K562 (cell line): ENCODE measurements around the gene CEP135.

Source experiments
- EZH2 ChIP-seq: IDR thresholded peaks from 2 replicates; pipeline ENCODE4 v1.6.1; 2012; ENCODE audit warnings: low read depth, mild to moderate bottlenecking, inconsistent platforms, low read length, borderline replicate concordance
- HDAC6 ChIP-seq: IDR thresholded peaks from 2 replicates; pipeline ENCODE4 v1.6.1; 2012; ENCODE audit warnings: low read depth, mild to moderate bottlenecking, control low read depth, inconsistent platforms, low read length, moderate library complexity
- HDGF ChIP-seq: fragments of 450-650 bp; IDR thresholded peaks from 2 replicates; pipeline ENCODE4 v1.6.1; 2016
- MYC ChIP-seq, 2 experiments: fragments of 250-450 bp in 1 of 2; sonication (Bioruptor Pico) in 1 of 2; IDR thresholded peaks; 2 replicates each; pipeline versions ENCODE4 v1.5.1 to v1.6.1; 2012 to 2021; ENCODE audit warnings: low read depth in 2 of 2, borderline replicate concordance in 1 of 2, improper control_type of control experiment in 1 of 2, low read length in 1 of 2, mild to moderate bottlenecking in 1 of 2, moderate library complexity in 1 of 2
- NCOA1 ChIP-seq: fragments of 450-650 bp; IDR thresholded peaks from 2 replicates; pipeline ENCODE4 v1.6.1; 2016; ENCODE audit warnings: low read depth
- NFIC ChIP-seq: fragments of 450-650 bp; IDR thresholded peaks from 2 replicates; pipeline ENCODE4 v1.6.1; 2017; ENCODE audit warnings: mild to moderate bottlenecking, inconsistent platforms
- SMAD4 ChIP-seq: fragments of 250-450 bp; sonication (Bioruptor Pico); conservative IDR thresholded peaks from 2 replicates; pipeline ENCODE4 v1.8.0; 2021; ENCODE audit warnings: inconsistent platforms, mild to moderate bottlenecking, moderate library complexity
- TCF7L2 ChIP-seq: fragments of 150-350 bp; IDR thresholded peaks from 2 replicates; pipeline ENCODE4 v1.6.1; 2016; ENCODE audit warnings: low read depth, mild to moderate bottlenecking, low read length, moderate library complexity
- YBX1 ChIP-seq: fragments of 450-650 bp; IDR thresholded peaks from 2 replicates; pipeline ENCODE4 v1.7.1; 2016; ENCODE audit warnings: mild to moderate bottlenecking
- YY1 ChIP-seq, 3 experiments: IDR thresholded peaks; 2 replicates each; pipeline ENCODE4 v1.6.1; 2011; ENCODE audit warnings: low read length in 2 of 3, mild to moderate bottlenecking in 2 of 3, moderate library complexity in 2 of 3, borderline replicate concordance in 1 of 3, control low read depth in 1 of 3, low read depth in 1 of 3; ENCODE audit not compliant: insufficient read depth in 3 of 3, insufficient replicate concordance in 2 of 3, control insufficient read depth in 1 of 3, insufficient read length in 1 of 3; ENCODE audit errors: extremely low read depth in 1 of 3
- ZNF695 ChIP-seq: fragments of 450-650 bp; formaldehyde crosslinking; IDR thresholded peaks from 2 replicates; pipeline ENCODE4 v1.4.0; 2020; ENCODE audit warnings: mild to moderate bottlenecking, moderate library complexity
- ZNF707 ChIP-seq: fragments of 250-450 bp; sonication (Bioruptor Pico); conservative IDR thresholded peaks from 2 replicates; pipeline ENCODE4 v1.8.0; 2022; ENCODE audit warnings: inconsistent platforms, mild to moderate bottlenecking, moderate library complexity
- TF ChIP-seq, protein P1 (sequence below), 3 experiments: IDR thresholded peaks in 2 of 3; conservative IDR thresholded peaks in 1 of 3; 2 replicates each; pipeline ENCODE4 v1.5.1; 2011 to 2012; ENCODE audit warnings: low read length in 3 of 3, mild to moderate bottlenecking in 3 of 3, control low read depth in 2 of 3, improper control_type of control experiment in 1 of 3, inconsistent platforms in 1 of 3, low read depth in 1 of 3, mixed read lengths in 1 of 3, moderate library complexity in 1 of 3; ENCODE audit not compliant: insufficient read depth in 2 of 3
- TF ChIP-seq, protein P2 (sequence below): sonication (generic); formaldehyde crosslinking; IDR thresholded peaks from 2 replicates; pipeline ENCODE4 v1.8.0; 2022; ENCODE audit warnings: mild to moderate bottlenecking, missing genetic modification reagents

DNA sequence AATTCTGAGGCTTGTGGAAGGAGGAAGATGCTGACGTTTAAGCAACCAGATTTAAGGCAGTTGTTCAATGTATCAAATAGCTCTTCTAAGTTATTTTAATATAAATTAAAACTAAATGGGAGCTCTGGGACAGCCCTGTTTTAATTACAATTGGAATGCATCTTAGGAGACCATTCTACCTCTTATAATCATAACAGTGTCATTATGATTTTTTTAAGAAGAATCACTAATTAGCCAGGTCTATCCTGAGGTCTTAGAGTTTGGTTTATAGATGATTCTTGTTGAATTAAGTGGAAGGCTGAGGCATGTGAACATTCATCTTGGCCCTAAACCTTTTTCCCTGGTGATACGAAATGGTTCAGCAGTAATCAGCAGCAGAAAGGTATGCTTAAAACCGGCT is 113.4 kb downstream of the CEP135 start:
- TF ChIP-seq TCF7L2 (no peak), ZNF707 (no peak), ZNF695 (CRISPR knock-in tag) (no peak), MYC (IDR thresholded peaks at IDR 0.05; ENCODE audit: low read depth, low read length) (no peak), MYC (CRISPR knock-in tag; IDR thresholded peaks at IDR 0.05; ENCODE audit: borderline replicate concordance, low read depth) (no peak), YY1 (IDR thresholded peaks at IDR 0.05; ENCODE audit: borderline replicate concordance in 1 of 3, control insufficient read depth in 1 of 3, extremely low read depth in 1 of 3, insufficient read depth in 3 of 3, insufficient read length in 1 of 3, insufficient replicate concordance in 2 of 3, low read depth in 1 of 3, low read length in 2 of 3) (no peak), EZH2 (no peak), HDGF (no peak), NCOA1 (no peak), HDAC6 (no peak), SMAD4 (CRISPR knock-in tag) (no peak), NFIC (no peak), YBX1 (no peak)
- TF ChIP-seq, protein P1, sequence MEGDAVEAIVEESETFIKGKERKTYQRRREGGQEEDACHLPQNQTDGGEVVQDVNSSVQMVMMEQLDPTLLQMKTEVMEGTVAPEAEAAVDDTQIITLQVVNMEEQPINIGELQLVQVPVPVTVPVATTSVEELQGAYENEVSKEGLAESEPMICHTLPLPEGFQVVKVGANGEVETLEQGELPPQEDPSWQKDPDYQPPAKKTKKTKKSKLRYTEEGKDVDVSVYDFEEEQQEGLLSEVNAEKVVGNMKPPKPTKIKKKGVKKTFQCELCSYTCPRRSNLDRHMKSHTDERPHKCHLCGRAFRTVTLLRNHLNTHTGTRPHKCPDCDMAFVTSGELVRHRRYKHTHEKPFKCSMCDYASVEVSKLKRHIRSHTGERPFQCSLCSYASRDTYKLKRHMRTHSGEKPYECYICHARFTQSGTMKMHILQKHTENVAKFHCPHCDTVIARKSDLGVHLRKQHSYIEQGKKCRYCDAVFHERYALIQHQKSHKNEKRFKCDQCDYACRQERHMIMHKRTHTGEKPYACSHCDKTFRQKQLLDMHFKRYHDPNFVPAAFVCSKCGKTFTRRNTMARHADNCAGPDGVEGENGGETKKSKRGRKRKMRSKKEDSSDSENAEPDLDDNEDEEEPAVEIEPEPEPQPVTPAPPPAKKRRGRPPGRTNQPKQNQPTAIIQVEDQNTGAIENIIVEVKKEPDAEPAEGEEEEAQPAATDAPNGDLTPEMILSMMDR (IDR thresholded peaks at IDR 0.05 in 2 of 3, conservative IDR thresholded peaks at IDR 0.05 in 1 of 3; ENCODE audit: insufficient read depth in 2 of 3, low read depth in 1 of 3, low read length in 3 of 3): no peak
- TF ChIP-seq, protein P2, sequence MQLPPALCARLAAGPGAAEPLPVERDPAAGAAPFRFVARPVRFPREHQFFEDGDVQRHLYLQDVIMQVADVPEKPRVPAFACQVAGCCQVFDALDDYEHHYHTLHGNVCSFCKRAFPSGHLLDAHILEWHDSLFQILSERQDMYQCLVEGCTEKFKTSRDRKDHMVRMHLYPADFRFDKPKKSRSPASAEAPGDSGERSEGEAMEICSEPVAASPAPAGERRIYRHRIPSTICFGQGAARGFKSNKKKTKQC: no peak
